Measurements from ENCODE around the gene CMC1.

Gene CMC1

GRCh38 chr3:28244491-28244890 lies 3.1 kb downstream of the CMC1 start:
- no peak for TF ChIP-seq CTCF (IDR thresholded peaks at IDR 0.05; ENCODE audit: low read depth, low read length)
- H3K4me3 ChIP-seq (ENCODE audit: low read depth, low read length) = no peak overlapping the region

- TF ChIP-seq CTCF (IDR thresholded peaks at IDR 0.05; ENCODE audit: low read depth, low read length) = no peak
- no peak overlapping the region for H3K4me3 ChIP-seq (ENCODE audit: low read depth, low read length)
Measured at GRCh38 chr3:28247286-28247685, 5.9 kb downstream of the CMC1 start.

GRCh38 chr3:28250999-28251398 lies 9.6 kb downstream of the CMC1 start:
- no peak overlapping the region for H3K4me3 ChIP-seq (ENCODE audit: low read depth, low read length)
- TF ChIP-seq CTCF (IDR thresholded peaks at IDR 0.05; ENCODE audit: low read depth, low read length) = no peak

- no peak overlapping the region for H3K4me3 ChIP-seq (ENCODE audit: low read depth, low read length)
Measured at GRCh38 chr3:28252001-28252431, 10.6 kb downstream of the CMC1 start.

GRCh38 chr3:28253040-28253715 lies 11.8 kb downstream of the CMC1 start:
- TF ChIP-seq CTCF (IDR thresholded peaks at IDR 0.05; ENCODE audit: low read depth, low read length) = no peak
- no peak overlapping the region for H3K4me3 ChIP-seq (ENCODE audit: low read depth, low read length)

More at GRCh38 chr3:28252001-28252431, 10.6 kb downstream of the CMC1 start:
- TF ChIP-seq CTCF (IDR thresholded peaks at IDR 0.05; ENCODE audit: low read depth, low read length) = no peak

GRCh38 chr3:28262001-28262400 lies 20.6 kb downstream of the CMC1 start:
- no peak for TF ChIP-seq CTCF (IDR thresholded peaks at IDR 0.05; ENCODE audit: low read depth, low read length)
- H3K4me3 ChIP-seq (ENCODE audit: low read depth, low read length) = no peak overlapping the region

- no peak overlapping the region for H3K4me3 ChIP-seq (ENCODE audit: low read depth, low read length)
- TF ChIP-seq CTCF (IDR thresholded peaks at IDR 0.05; ENCODE audit: low read depth, low read length) = no peak
Measured at GRCh38 chr3:28265641-28266040, 24.2 kb downstream of the CMC1 start.
